ENCODE measurements around the gene POLR3C. TPM values are rescaled to one million over a fixed set of nuclear protein-coding genes. Genes with fewer than 3 reads are reported as not detected.
A peak's percentile ranks its signal among the peaks of the same experiment; 100 is the strongest.

Gene POLR3C
- total RNA-seq, 1 experiment from 2014 or later: 24.9 TPM

- no peak for DNase-seq (ENCODE audit: low spot score)
- no peak for TF ChIP-seq RORB (CRISPR knock-in tag; IDR thresholded peaks at IDR 0.05)
- TF ChIP-seq CREB1 (CRISPR knock-in tag; IDR thresholded peaks at IDR 0.05): no peak
- no peak for TF ChIP-seq KAT7 (CRISPR knock-in tag; IDR thresholded peaks at IDR 0.05; ENCODE audit: borderline replicate concordance)
- TF ChIP-seq CTCF (IDR thresholded peaks at IDR 0.05): no peak
- no peak for TF ChIP-seq SP1 (CRISPR knock-in tag; conservative IDR thresholded peaks at IDR 0.05)
- TF ChIP-seq HMGA2 (CRISPR knock-in tag; IDR thresholded peaks at IDR 0.05): no peak
- no peak for TF ChIP-seq ARID4B (CRISPR knock-in tag; IDR thresholded peaks at IDR 0.05; ENCODE audit: borderline replicate concordance)
- TF ChIP-seq HMGXB4 (CRISPR knock-in tag; IDR thresholded peaks at IDR 0.05): no peak
- ChIA-PET CTCF (interaction anchor here (0.6 to 9.0 kb wide), 6 partner anchors 11 to 160 kb away, joined by 3 to 254 read pairs (median 32); partner anchors contain the start of genes ANKRD35 and PIAS3), POLR2A (no interaction called here)
- no peak overlapping the region for H3K27ac Mint-ChIP-seq
- no peaks in the 10 kb centered on the region for H3K27me3 Mint-ChIP-seq (ENCODE audit: low read depth)
- peaks cover 30% of the 10 kb centered on the region for H3K36me3 Mint-ChIP-seq
- no peaks in the 10 kb centered on the region for H3K9me3 Mint-ChIP-seq
- H3K4me3 Mint-ChIP-seq: no peak overlapping the region
- ATAC-seq: no peak
- peaks cover 3% of the 10 kb centered on the region; the same call in 1 of the 2 replicates for H3K4me1 Mint-ChIP-seq
Observed at GRCh38 chr1:145847827-145848226, 23.8 kb downstream of the POLR3C start.

- no peak overlapping the region for H3K27ac Mint-ChIP-seq
- no peak overlapping the region for H3K4me3 Mint-ChIP-seq
- H3K27me3 Mint-ChIP-seq (ENCODE audit: low read depth): no peaks in the 10 kb centered on the region
- H3K36me3 Mint-ChIP-seq: peaks cover 47% of the 10 kb centered on the region
- H3K4me1 Mint-ChIP-seq: peaks cover 3% of the 10 kb centered on the region; the same call in 1 of the 2 replicates
- TF ChIP-seq CTCF (IDR thresholded peaks at IDR 0.05): peak; percentile 52
- TF ChIP-seq FOXP4 (CRISPR knock-in tag; IDR thresholded peaks at IDR 0.05): no peak
- TF ChIP-seq ZNF281 (CRISPR knock-in tag; IDR thresholded peaks at IDR 0.05): no peak
- ATAC-seq (no peak), DNase-seq (ENCODE audit: low spot score) (peak; percentile 60)
- no peaks in the 10 kb centered on the region for H3K9me3 Mint-ChIP-seq
- POLR2A ChIA-PET: interaction anchor here (1.2 kb wide), 1 partner anchor 10 kb away, joined by 12 read pairs; the partner anchor contains the start of gene PIAS3
- CTCF ChIA-PET: interaction anchor here (0.6 to 9.0 kb wide), 15 partner anchors 9 to 183 kb away, joined by 3 to 254 read pairs (median 3); partner anchors contain the start of genes ANKRD34A, ITGA10, PEX11B and PIAS3
Observed at GRCh38 chr1:145849356-145850160, 25.6 kb downstream of the POLR3C start.
